Ovary (tissue), 10 donors: ENCODE results near the gene ALKBH3. TPM values are rescaled to one million over a fixed set of nuclear protein-coding genes. Genes with fewer than 3 reads are reported as not detected.
A peak's percentile ranks its signal among the peaks of the same experiment; 100 is the strongest.

ENCODE experiments used
- DNase-seq, 5 donors: peaks; one replicate each; pipeline ENCODE4 v3.0.0-alpha.2; 2019 to 2020
- H3K27ac ChIP-seq, 2 donors: fragments of 200-600 bp; one replicate each; pipeline versions ENCODE4 v1.5.1 to v1.8.0; 2019 to 2022
- H3K27me3 ChIP-seq: fragments of 200-600 bp; one replicate; pipeline ENCODE4 v1.8.0; 2022
- H3K36me3 ChIP-seq: fragments of 200-600 bp; sonication (generic); one replicate; pipeline ENCODE4 v1.5.1; 2019
- H3K4me1 ChIP-seq: one replicate; pipeline ENCODE4 v1.8.1; 2013; ENCODE audit warnings: mild to moderate bottlenecking, moderate library complexity; ENCODE audit not compliant: insufficient read depth
- H3K4me3 ChIP-seq: fragments of 200-600 bp; sonication (generic); one replicate; pipeline ENCODE4 v1.5.1; 2017
- H3K9me3 ChIP-seq, 2 donors: fragments of 200-600 bp in 1 of 2; sonication (generic) in 1 of 2; one replicate each; pipeline versions ENCODE4 v1.5.1 to v1.8.1; 2013 to 2019; ENCODE audit warnings: mild to moderate bottlenecking in 1 of 2, moderate library complexity in 1 of 2
- CTCF ChIP-seq, 3 donors: fragments of 450-650 bp in 2 of 3; fragments of 200-600 bp in 1 of 3; IDR thresholded peaks; one replicate each; pipeline versions ENCODE4 v1.5.1 to v1.8.0; 2016 to 2022; ENCODE audit warnings: antibody characterized with exemption in 3 of 3, mild to moderate bottlenecking in 1 of 3
- EP300 ChIP-seq: sonication (generic); formaldehyde crosslinking; IDR thresholded peaks from one replicate; pipeline ENCODE4 v1.6.1; 2017; ENCODE audit warnings: antibody characterized with exemption
- POLR2A ChIP-seq: fragments of 450-650 bp; IDR thresholded peaks from one replicate; pipeline ENCODE4 v1.6.1; 2017; ENCODE audit warnings: antibody characterized with exemption, mild to moderate bottlenecking, moderate library complexity
- WGBS, 3 donors: extraction: QIAGEN DNeasy Blood & Tissue Kit in 1 of 3; methylation state at CpG; one replicate each; pipeline versions ENCODE4 v1.1.5 to v1.1.7; 2013 to 2017; 5-methylcytosine and 5-hydroxymethylcytosine counted together
- intact Hi-C, 4 donors: fragments of 100-400 bp; cut with DNase I; formaldehyde crosslinking; loops; one replicate each; pipeline versions ENCODE4 v1.11.0 to v1.15.1; 2022 to 2023
- long read RNA-seq, 3 donors: library from polyadenylated mRNA in 2 of 3; unstranded in 2 of 3; transcript quantifications; one replicate each; pipeline ENCODE4 v2.0.0 and lab custom pipeline, GENCODE V29; 2021 to 2026
- polyA plus RNA-seq, 2 donors: library from polyadenylated mRNA; stranded (reverse); fragments of 200-250 nt in 1 of 2; fragments of 350-450 nt in 1 of 2; fragmentation: Illumina TruSeq in 1 of 2; extraction: RNeasy Lipid Tissue Mini Kit (QIAGEN cat#74804) in 1 of 2; gene quantifications; one replicate each; pipeline ENCODE4 v1.2.3, GENCODE V29; 2013 to 2014
- total RNA-seq, 7 donors: library from RNA; depleted of rRNA in 2 of 7; stranded (reverse); fragments of >200 nt in 2 of 7; fragmentation: NEBNext Ultra II Directional in 3 of 7; extraction: Animal tissue kit (Norgen Biotek cat#: 25700) in 3 of 7; gene quantifications; one replicate each; pipeline versions ENCODE4 v1.1.0 to v1.2.4, GENCODE V29; 2016 to 2023
- donor health status: DM: no; HTN: no; CAD: no; lungs with moderate emphysema.
- donor health status: DM: no; HTN: no; CAD: no.
- donor health status: Bipolar disorder and iron deficiency.
- donor health status: DM: yes; HTN: yes; CAD: no.
- donor health status: DM: no; HTN: no; CAD: no.
- donor health status: DM: yes; HTN: yes; CAD: no.

Gene ALKBH3
- 10 to 100 TPM; 25.4 to 53.5 (median 32.2) TPM for total RNA-seq
- 10 to 100 TPM; 30.4 to 36.6 TPM for polyA plus RNA-seq
- long read RNA-seq, donor 1, transcript ALKBH3-201 (10 exons, 1,474 nt) = major isoform, 40 of 76 reads
- long read RNA-seq, donor 1, partial matches to known transcripts = 6 of 76 reads
- long read RNA-seq, donor 1, other reads (novel, unspliced or antisense) = 30 of 76 reads
- long read RNA-seq, donor 2, partial matches to known transcripts = 0 of 3 reads
- long read RNA-seq, donor 2, other reads (novel, unspliced or antisense) = 0 of 3 reads
- long read RNA-seq, donor 3, transcript ALKBH3-201 (10 exons, 1,474 nt) = major isoform, 10 of 16 reads
- long read RNA-seq, donor 3, partial matches to known transcripts = 1 of 16 reads
- long read RNA-seq, donor 3, other reads (novel, unspliced or antisense) = 5 of 16 reads

GRCh38 chr11:43880640-43881159, at the start of gene ALKBH3:
Gene ALKBH3 (plus strand): TSS chr11:43880831. CDS start chr11:43882653, 1,822 bp downstream.
- Histone ChIP-seq H3K27ac (peak within 1 kb of the TSS; percentile 32 to 50), H3K9me3 (no peaks in the 10 kb centered on the region), H3K4me1 (peaks cover 2% of the 10 kb centered on the region), H3K27me3 (no peaks in the 10 kb centered on the region), H3K36me3 (no peaks in the 10 kb centered on the region), H3K4me3 (peak within 1 kb of the TSS; percentile 84)
- WGBS, 3 donors = 0% methylated on average over 33 to 36 of the region's 36 CpGs
- TF ChIP-seq POLR2A = peak; percentile 53
- peak in 2 of 3 donors; percentile 26 to 49 for TF ChIP-seq CTCF (IDR thresholded peaks at IDR 0.05)
- no peak for TF ChIP-seq EP300
- intact Hi-C loops = no loop called here
- DNase-seq = peak; percentile 88 to 93 (median 92)

GRCh38 chr11:43830928-43831440, 49.6 kb upstream of the ALKBH3 start:
- no peaks in the 10 kb centered on the region for H3K36me3 ChIP-seq
- no peaks in the 10 kb centered on the region for H3K9me3 ChIP-seq
- WGBS, 3 donors = 30 to 48% (median 47%) methylated on average over 5 of the region's 5 CpGs
- H3K27ac ChIP-seq = no peak overlapping the region
- intact Hi-C loops = no loop called here
- TF ChIP-seq CTCF (IDR thresholded peaks at IDR 0.05) (no peak), POLR2A (no peak), EP300 (no peak)
- no peak overlapping the region for H3K4me3 ChIP-seq
- DNase-seq = no peak
- no peaks in the 10 kb centered on the region for H3K27me3 ChIP-seq
- H3K4me1 ChIP-seq = peaks cover 3% of the 10 kb centered on the region

- TF ChIP-seq CTCF (IDR thresholded peaks at IDR 0.05) (no peak), POLR2A (no peak), EP300 (no peak)
- Histone ChIP-seq H3K36me3 (no peaks in the 10 kb centered on the region), H3K9me3 (no peaks in the 10 kb centered on the region), H3K4me3 (no peak overlapping the region), H3K4me1 (peaks cover 3% of the 10 kb centered on the region), H3K27me3 (no peaks in the 10 kb centered on the region), H3K27ac (no peak overlapping the region)
- intact Hi-C loops = no loop called here
- WGBS, 3 donors = 95 to 98% (median 98%) methylated on average over 4 of the region's 4 CpGs
- DNase-seq = no peak
These were observed 48.1 kb upstream of the ALKBH3 start for GRCh38 chr11:43832536-43832935.

- no peaks in the 10 kb centered on the region for H3K36me3 ChIP-seq
- no peak for DNase-seq
- no peaks in the 10 kb centered on the region for H3K27me3 ChIP-seq
- H3K9me3 ChIP-seq = no peaks in the 10 kb centered on the region
- intact Hi-C loops = no loop called here
- no peak overlapping the region for H3K4me3 ChIP-seq
- 8 to 45% (median 20%) methylated on average over 1 of the region's 1 CpG for WGBS, 3 donors
- TF ChIP-seq POLR2A (no peak), CTCF (IDR thresholded peaks at IDR 0.05) (no peak), EP300 (no peak)
- H3K27ac ChIP-seq = no peak overlapping the region
- H3K4me1 ChIP-seq = peaks cover 3% of the 10 kb centered on the region
These were observed 47.0 kb upstream of the ALKBH3 start for GRCh38 chr11:43833657-43834073.
